ENCODE data around the gene TRIM38. TPM values are rescaled to one million over a fixed set of nuclear protein-coding genes. Genes with fewer than 3 reads are reported as not detected.

TRIM38 gene
- total RNA-seq, 4 donors from 2014 or later, result 2.2 to 6.7 (median 4.6) TPM

DNA sequence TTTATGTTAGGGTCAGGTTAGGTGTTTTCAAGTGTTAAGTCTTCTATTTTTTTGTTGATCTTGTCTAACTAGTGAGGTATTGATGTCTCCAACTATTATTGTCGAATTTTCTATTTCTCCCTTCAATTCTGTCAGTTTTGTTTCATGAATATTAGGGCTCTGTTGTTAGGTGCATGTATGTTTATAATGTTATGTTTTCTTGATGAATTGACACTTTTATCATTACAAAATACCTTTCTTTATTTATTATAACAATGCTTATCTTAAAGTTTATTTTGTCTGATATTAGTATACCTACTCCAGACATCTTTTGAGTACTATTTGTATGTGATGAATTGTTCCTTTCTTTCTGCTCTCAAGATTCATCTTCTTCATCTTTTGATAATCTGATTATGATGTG, 12.9 kb upstream of the TRIM38 start:
- in situ Hi-C loops (cut with MboI; ENCODE audit: low sequenced_read_pairs in 4 of 4), result no loop called here
- Histone ChIP-seq H3K27ac (no peak overlapping the region), H3K4me3 (no peak overlapping the region), H3K9me3 (no peaks in the 10 kb centered on the region), H3K4me1 (no peaks in the 10 kb centered on the region), H3K27me3 (no peaks in the 10 kb centered on the region), H3K36me3 (no peaks in the 10 kb centered on the region)
- no peak for ATAC-seq
- intact Hi-C loops (cut with DNase I; ENCODE audit: low total_unique reads), result no loop called here
- DNase-seq, result no peak
- TF ChIP-seq, protein P1, sequence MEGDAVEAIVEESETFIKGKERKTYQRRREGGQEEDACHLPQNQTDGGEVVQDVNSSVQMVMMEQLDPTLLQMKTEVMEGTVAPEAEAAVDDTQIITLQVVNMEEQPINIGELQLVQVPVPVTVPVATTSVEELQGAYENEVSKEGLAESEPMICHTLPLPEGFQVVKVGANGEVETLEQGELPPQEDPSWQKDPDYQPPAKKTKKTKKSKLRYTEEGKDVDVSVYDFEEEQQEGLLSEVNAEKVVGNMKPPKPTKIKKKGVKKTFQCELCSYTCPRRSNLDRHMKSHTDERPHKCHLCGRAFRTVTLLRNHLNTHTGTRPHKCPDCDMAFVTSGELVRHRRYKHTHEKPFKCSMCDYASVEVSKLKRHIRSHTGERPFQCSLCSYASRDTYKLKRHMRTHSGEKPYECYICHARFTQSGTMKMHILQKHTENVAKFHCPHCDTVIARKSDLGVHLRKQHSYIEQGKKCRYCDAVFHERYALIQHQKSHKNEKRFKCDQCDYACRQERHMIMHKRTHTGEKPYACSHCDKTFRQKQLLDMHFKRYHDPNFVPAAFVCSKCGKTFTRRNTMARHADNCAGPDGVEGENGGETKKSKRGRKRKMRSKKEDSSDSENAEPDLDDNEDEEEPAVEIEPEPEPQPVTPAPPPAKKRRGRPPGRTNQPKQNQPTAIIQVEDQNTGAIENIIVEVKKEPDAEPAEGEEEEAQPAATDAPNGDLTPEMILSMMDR (IDR thresholded peaks at IDR 0.05 in 4 of 5, conservative IDR thresholded peaks at IDR 0.05 in 1 of 5), result no peak
- TF ChIP-seq POLR2A (IDR thresholded peaks at IDR 0.05), result no peak

- H3K4me3 ChIP-seq, result no peak overlapping the region
- no peak overlapping the region for H3K27ac ChIP-seq
- no peaks in the 10 kb centered on the region for H3K9me3 ChIP-seq
- intact Hi-C loops (cut with DNase I; ENCODE audit: low total_unique reads) (no loop called here), in situ Hi-C loops (cut with MboI; ENCODE audit: low sequenced_read_pairs in 4 of 4) (no loop called here)
- H3K36me3 ChIP-seq, result no peaks in the 10 kb centered on the region
- H3K4me1 ChIP-seq, result no peaks in the 10 kb centered on the region
- H3K27me3 ChIP-seq, result no peaks in the 10 kb centered on the region
- TF ChIP-seq, protein P1 (IDR thresholded peaks at IDR 0.05 in 4 of 5, conservative IDR thresholded peaks at IDR 0.05 in 1 of 5), result no peak
- no peak for TF ChIP-seq POLR2A (IDR thresholded peaks at IDR 0.05)
- ATAC-seq (no peak), DNase-seq (no peak)
Measured at GRCh38 chr6:25950297-25950696, 12.3 kb upstream of the TRIM38 start.

DNA sequence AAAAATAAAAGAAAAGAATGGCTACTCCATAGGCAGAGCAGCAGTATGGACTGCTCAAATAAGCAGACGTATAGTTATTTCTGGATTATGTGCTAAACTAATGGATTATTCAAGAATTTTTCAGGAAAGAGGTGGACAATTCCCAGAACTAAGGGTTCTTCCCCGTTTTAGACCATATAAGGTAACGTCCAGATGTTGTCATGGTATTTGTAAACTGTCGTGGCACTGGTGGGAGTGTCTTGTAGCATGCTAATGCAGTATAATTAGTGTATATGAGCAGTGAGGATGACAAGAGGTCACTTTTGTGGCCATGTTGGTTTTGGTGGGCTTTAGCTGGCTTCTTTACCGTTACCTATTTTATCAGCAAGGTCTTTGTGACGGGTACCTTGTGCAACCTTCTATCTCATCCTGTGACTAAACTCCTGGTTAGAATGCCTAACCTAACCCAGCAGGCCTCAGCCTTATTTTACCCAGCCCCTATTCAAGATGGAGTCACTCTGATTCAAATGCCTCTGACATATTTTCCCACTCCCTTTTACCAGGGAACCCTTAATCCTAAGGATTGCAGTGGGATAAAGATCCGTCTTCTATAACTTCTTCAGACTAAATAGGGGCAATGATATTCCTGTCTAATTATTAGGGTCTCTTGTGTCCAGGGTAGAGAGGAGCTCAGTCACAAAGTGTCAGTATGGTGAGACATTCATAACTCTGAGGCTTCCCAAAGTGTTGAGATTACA, 11.1 kb upstream of the TRIM38 start:
- DNase-seq, result no peak
- no peak overlapping the region for H3K27ac ChIP-seq
- H3K4me3 ChIP-seq, result no peak overlapping the region
- intact Hi-C loops (cut with DNase I; ENCODE audit: low total_unique reads), result no loop called here
- no peaks in the 10 kb centered on the region for H3K36me3 ChIP-seq
- no peaks in the 10 kb centered on the region for H3K9me3 ChIP-seq
- no peak for ATAC-seq
- H3K27me3 ChIP-seq, result no peaks in the 10 kb centered on the region
- TF ChIP-seq POLR2A (IDR thresholded peaks at IDR 0.05), result no peak
- TF ChIP-seq, protein P1 (IDR thresholded peaks at IDR 0.05 in 4 of 5, conservative IDR thresholded peaks at IDR 0.05 in 1 of 5), result no peak
- no peaks in the 10 kb centered on the region for H3K4me1 ChIP-seq
- in situ Hi-C loops (cut with MboI; ENCODE audit: low sequenced_read_pairs in 4 of 4), result no loop called here

GRCh38 chr6:25952535-25952934, 10.1 kb upstream of the TRIM38 start:
- H3K27ac ChIP-seq, result no peak overlapping the region
- no peaks in the 10 kb centered on the region for H3K27me3 ChIP-seq
- ATAC-seq (no peak), DNase-seq (no peak)
- no peaks in the 10 kb centered on the region for H3K4me1 ChIP-seq
- no peak for TF ChIP-seq POLR2A (IDR thresholded peaks at IDR 0.05)
- TF ChIP-seq, protein P1 (IDR thresholded peaks at IDR 0.05 in 4 of 5, conservative IDR thresholded peaks at IDR 0.05 in 1 of 5), result no peak
- in situ Hi-C loops (cut with MboI; ENCODE audit: low sequenced_read_pairs in 4 of 4), result no loop called here
- no peaks in the 10 kb centered on the region for H3K9me3 ChIP-seq
- intact Hi-C loops (cut with DNase I; ENCODE audit: low total_unique reads), result no loop called here
- H3K4me3 ChIP-seq, result no peak overlapping the region
- H3K36me3 ChIP-seq, result no peaks in the 10 kb centered on the region

GRCh38 chr6:25953733-25954132, 8.9 kb upstream of the TRIM38 start:
- Histone ChIP-seq H3K36me3 (no peaks in the 10 kb centered on the region), H3K4me3 (no peak overlapping the region), H3K27ac (no peak overlapping the region), H3K27me3 (no peaks in the 10 kb centered on the region), H3K4me1 (no peaks in the 10 kb centered on the region), H3K9me3 (no peaks in the 10 kb centered on the region)
- intact Hi-C loops (cut with DNase I; ENCODE audit: low total_unique reads) (no loop called here), in situ Hi-C loops (cut with MboI; ENCODE audit: low sequenced_read_pairs in 4 of 4) (no loop called here)
- no peak for TF ChIP-seq POLR2A (IDR thresholded peaks at IDR 0.05)
- TF ChIP-seq, protein P1 (IDR thresholded peaks at IDR 0.05 in 4 of 5, conservative IDR thresholded peaks at IDR 0.05 in 1 of 5), result no peak
- ATAC-seq (no peak), DNase-seq (no peak)
